G401 (cell line): ENCODE data around the gene NAT14. TPM values are rescaled to one million over a fixed set of nuclear protein-coding genes. Genes with fewer than 3 reads are reported as not detected.

ENCODE experiments used
- DNase-seq: peaks from one replicate; pipeline ENCODE4 v3.0.0-alpha.2; 2015; ENCODE audit warnings: low spot score
- in situ Hi-C: cut with HindIII; loops from 2 replicates; pipeline ENCODE4 v1.10.0; 2016; ENCODE audit warnings: low sequenced_read_pairs, mixed read lengths
- total RNA-seq: library from RNA; depleted of rRNA; stranded (reverse); fragments of >200 nt; shearing (Covaris generic); gene quantifications from 2 replicates; pipeline ENCODE4 v1.2.3, GENCODE V29; 2014

NAT14 gene
- total RNA-seq, 1 experiment from 2014 or later = 143 TPM

DNA sequence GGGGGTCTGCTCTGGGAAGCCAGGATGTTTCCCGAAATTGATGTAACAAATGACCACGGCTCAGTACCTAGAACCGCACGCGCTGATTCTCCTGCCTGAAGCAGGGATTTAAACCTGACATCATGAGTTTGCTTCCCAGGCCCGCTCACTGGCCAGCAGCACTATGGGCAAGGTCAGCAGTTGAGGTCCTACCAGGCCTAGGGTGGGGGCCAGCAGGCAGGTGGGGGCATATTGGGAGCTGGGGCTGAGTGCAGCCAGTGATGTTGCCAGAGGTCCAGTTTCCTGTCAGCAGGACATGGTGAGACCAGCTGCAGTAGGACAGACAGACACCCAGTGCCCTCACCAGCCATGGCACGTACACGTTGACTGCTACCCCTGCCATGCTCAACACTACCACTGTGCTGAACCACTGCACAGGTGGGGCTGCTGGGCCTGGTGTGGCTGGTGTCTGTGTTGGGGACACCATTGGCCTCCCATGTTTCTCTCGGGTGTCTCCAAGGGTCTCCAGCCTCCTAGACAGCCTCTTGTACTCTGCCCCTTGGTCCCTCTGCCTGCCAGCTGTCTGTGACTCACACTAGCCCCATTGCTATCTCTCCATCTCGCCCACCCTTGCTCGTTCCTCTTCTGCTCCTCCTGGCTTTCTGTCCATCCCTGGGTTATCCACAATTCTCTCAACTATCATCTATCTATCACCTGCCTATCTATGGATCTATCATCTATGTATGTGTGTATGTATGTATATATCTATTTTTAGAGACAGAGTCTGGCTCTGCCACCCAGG, 19.3 kb upstream of the NAT14 start:
- DNase-seq = no peak
- in situ Hi-C loops = no loop called here

DNA sequence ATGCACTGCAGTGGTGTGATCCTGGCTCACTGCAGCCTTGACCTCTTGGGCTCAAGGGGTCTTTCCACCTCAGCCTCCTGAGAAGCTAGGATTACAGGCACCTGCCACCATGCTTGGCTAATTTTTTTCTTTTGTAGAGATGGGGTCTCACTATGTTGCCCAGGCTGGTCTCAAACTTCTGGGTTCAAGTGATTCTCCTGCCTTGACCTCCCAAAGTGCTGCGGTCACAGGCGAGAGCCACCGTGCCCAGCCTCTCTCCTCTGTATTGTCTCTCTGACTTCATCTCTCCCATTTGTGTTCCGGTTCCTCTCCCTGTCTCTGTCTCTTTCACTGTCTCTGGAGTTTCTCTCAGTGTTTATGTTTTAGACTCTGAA, 18.8 kb upstream of the NAT14 start:
- in situ Hi-C loops = no loop called here
- DNase-seq = no peak

DNA sequence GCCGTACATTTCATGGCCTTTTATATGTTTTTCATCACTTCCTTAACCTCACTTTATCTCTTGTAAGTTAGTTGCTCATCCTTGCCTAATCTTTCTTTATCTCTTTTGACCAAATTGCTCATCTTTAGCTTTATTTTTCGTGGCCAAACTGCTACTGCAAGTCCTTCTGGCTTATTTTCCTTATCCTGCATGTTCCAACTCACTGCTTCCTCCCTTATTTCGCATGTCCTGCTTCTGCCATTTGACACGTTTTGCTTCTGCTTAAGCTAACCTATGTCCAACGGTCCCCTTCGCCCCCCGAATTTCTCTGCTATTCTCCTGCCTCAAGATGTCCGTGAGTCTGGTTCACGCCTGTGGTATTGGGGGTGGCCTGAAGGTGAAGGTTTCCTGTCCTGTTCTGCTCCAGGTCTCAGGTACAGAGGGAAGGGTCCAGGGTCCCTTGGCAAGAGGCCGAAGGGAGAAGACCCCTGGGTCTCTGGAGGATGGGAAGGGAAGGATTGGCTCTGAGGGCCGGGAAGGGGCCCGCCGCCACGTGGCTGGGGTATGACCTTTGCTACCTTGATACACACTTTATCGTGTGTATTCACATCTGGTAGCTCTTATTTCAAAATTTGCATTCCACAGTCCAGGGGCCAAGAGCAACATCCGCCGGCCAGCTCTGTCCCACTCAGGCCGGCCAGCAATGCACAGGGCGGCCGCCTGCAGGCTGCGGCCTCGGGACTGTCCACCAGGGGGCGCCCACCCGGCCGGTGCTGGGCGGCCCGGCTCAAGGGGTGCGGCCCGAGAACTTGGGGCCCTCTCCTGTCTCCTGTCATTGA, 17.5 kb upstream of the NAT14 start:
- in situ Hi-C loops = no loop called here
- DNase-seq = peak; percentile 38

DNA sequence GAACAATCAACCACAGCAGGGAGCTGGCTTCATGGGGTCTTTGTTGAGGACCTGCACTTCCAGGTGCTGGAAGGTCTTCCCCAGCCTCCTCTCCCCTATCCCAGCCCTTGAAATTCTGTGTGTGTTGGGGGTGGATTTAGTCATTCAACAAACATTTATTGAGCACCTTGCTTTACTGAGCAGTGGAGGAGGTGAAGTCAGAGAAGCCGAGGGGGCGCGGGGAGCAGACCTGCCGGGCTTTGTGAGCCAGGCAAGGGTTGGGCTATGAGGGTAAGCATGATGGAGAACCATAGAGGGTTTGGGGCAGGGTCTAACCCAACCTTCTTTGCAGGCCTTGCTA, 17.0 kb upstream of the NAT14 start:
- DNase-seq = no peak
- in situ Hi-C loops = no loop called here

DNA sequence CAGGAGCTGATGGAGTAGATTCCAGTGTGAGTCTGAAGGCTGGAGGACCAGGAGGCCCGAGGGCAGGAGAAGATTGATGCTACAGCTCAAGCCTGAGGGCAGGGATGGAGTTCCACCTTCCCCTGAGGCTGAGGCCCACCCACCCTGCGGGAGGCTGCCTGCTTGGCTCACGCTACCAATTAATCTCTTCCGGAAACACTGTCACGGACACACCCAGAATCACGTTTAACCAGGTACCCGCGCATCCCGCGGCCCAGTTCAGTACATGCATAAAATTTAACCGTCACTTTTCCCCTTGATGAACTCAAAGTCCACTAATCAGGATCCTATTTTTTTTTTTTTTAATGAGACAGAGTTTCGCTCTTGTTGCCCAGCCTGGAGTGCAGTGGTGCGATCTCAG, 13.7 kb upstream of the NAT14 start:
- no peak for DNase-seq
- in situ Hi-C loops = no loop called here

DNA sequence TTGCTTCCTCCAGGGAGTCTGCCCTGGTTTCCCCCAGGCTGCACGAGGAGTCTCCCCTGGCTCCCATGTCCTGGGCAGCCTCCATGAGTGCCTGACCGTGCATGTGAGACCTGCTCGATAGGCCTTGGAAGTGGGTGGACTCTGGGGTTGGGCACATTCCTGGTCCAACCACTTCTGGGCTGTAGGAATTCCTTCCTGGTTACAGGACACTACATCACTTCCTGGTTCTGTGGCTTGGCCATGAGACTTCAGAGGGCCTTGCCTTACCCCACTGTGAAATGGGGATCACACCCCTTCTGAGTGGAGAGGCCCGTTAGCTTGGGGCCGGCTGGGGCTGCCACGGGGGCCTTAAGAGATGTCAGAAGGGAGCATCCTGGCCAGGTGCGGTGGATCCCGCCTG, 12.5 kb upstream of the NAT14 start:
- in situ Hi-C loops = no loop called here

DNA sequence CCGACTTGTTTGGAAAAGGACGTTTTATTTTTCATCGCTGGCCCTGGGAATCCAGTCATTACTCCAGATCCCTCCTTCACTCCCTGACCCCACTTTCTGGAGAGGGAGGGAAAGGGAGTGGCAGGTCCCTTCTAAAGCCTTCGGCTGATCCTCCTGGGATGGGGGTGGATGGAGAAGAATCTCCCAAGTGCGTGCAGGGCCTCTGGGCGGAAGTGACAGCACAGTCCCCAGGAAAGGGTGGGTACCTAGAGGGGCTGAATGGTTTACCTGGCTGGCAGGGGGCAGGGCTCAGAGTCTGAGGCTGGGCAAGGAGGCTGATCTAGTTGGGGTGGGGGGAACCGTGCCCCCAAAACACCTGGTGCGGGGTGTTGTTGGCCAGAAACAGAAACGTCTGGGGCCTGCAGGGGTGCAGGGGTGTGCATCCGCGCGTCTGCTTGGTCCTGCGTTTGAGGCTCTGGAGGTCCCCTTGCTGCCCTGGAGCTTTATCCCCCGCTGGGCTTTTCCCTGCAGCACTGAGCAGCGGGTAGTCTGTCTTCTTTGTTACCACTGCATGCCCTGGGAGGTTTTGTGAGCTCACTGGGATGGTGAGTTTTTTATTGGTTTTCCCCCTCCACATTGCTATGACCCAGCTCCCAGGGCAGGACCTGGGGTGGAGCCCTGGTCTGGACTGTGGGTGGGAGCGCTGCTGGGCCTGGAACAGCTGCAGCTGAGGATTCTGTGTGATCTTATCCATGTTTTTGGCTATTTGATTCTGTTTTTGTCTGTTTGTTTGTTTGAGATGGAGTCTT, 11.6 kb upstream of the NAT14 start:
- no peak for DNase-seq
- in situ Hi-C loops = no loop called here

More for the DNA sequence above, 12.5 kb upstream of the NAT14 start:
- no peak for DNase-seq

DNA sequence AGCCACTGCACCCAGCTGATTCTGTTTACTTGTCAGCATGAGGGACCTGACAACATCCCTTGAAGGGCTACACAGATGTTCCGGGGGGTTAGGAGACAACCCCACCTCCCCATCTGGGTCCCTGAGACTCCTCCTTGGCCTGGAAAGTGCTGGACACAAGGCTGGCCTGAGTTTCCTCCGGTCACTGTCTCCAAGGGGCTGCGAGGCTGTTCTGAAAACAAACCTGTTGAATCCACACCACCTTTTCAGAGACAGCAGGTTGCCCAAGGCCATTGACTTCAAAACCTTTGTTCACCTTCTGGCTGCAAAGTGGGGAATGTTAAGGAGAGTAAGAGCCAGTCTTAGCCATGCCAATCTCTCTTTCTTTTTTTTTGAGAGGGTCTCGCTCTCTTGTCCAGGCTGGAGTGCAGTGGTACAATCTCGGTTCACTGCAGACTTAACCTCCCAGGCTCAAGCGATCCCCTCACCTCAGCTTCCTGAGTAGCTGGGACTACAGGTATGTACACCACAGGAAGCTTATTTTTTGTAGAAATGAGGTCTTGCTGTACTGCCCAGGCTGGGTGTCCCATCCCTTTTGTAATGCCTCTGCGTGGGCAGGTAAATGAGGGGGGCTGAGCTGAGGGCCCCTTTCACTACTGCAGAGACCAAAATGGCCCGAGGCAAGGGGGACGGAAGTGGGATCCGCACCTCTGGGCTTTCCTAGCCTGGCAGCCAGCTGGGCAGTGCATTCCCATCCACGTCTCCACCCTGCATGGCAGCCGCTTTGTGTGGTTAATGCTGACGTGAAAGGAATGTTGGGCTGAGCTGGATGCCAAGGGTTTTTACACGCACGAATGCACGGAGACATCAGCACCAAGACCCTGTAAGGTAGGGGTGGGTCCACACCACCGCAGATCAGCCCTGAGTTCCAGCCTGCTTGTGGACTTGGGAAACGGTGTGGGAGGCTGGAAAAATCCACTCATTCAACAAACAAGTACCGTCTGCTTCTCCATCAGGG, 10.4 kb upstream of the NAT14 start:
- no peak for DNase-seq
- in situ Hi-C loops = no loop called here

DNA sequence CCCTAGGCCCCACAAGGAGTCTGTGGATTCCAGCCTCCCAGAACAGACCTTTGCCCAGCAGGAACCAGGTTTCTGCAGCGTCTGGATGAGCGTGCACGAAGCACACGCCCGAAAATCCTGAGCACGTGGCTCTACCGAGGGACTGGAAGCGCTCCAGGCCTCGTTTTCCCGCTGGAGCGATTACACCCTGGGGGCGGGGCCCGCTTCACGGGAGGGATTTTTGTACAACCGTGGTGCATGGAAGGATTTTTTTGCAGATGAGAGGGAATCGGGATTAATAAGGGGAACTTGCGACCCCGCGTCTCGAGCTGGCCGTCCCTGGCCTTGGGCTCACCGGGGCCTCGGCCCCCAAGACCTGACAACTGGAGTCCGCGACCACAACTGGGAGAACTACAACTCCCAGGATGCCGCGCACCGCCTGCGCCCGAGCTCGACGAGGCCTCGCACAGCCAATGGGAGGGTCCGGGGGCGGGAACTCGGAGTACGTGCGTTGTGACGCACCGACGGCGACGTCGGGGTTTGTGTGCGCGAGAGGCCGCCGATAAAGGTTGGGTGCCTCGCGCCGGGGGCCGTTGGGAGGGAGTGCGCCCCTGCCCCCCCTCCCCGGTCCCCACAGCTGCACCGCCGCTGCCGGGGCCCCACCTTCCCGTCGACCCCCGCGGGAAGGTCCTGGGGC, 8.8 kb upstream of the NAT14 start, which contains the start of gene ZNF628:
Gene ZNF628 (plus strand): TSS at position 518 of the 676 bp plus-strand sequence. CDS start 3,294 bp downstream, outside the sequence.
- in situ Hi-C loops = no loop called here
- DNase-seq = peak; percentile 99

DNA sequence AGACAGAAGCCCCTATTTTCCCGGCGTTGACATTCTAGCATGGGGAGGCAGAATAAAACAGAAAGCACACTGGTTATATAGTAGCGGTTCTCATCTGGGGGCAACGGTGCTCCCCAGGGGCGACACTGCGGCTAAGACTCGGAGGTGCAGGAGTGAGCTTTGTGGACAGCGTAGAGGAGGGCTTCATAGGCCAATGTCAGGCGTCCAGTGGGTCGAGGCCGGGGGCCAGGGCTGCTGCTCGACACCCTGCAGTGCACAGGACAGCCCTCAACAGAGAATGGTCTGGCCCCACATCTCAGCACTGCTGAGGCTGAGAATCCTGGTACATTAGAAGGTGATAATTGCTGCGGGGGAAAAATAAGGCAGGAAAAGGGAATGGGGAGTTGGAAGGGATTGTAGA, 7.1 kb upstream of the NAT14 start:
- DNase-seq = no peak

DNA sequence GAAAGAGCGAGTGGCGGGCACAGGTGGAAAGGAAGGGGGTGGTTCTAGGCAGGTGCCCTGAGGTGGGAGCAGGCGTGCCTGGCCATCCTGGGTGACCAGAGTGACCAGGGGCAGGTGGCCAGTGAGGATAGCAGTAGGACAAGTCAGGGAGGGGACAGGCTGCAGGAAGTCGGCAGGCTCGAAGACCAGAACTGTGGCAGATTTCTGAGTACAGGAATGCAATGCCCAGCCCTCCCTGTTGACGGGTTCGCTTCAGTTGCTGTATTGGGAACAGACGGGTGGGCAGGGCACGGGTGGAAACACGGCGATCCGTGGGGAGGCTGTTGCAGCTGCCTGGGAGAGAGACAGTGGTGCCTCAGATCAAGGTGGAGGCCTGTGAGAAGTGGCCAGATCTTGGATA, 6.6 kb upstream of the NAT14 start:
- no peak for DNase-seq
- in situ Hi-C loops = no loop called here

More for the DNA sequence above, 7.1 kb upstream of the NAT14 start:
- in situ Hi-C loops = no loop called here

DNA sequence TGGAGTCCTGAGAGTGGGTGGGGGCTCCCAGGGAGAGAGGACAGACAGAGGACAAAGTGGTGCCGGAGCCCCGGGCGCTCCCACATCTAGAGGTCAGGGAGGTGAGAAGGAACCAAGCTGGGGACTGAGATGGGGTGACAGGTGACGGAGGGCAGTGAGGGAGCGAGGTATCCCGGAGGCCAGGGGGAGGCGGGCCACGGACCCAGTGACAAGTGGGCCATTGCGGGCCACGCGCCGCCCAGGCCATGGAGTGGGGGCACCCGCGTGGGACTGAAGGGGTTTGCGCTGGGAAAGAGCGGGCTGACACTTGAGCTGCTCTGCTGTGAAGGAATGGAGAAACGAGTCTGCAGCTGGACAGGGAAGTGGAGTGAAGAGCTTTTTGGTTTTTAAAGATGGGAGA, 5.9 kb upstream of the NAT14 start:
- in situ Hi-C loops = no loop called here
- DNase-seq = no peak

DNA sequence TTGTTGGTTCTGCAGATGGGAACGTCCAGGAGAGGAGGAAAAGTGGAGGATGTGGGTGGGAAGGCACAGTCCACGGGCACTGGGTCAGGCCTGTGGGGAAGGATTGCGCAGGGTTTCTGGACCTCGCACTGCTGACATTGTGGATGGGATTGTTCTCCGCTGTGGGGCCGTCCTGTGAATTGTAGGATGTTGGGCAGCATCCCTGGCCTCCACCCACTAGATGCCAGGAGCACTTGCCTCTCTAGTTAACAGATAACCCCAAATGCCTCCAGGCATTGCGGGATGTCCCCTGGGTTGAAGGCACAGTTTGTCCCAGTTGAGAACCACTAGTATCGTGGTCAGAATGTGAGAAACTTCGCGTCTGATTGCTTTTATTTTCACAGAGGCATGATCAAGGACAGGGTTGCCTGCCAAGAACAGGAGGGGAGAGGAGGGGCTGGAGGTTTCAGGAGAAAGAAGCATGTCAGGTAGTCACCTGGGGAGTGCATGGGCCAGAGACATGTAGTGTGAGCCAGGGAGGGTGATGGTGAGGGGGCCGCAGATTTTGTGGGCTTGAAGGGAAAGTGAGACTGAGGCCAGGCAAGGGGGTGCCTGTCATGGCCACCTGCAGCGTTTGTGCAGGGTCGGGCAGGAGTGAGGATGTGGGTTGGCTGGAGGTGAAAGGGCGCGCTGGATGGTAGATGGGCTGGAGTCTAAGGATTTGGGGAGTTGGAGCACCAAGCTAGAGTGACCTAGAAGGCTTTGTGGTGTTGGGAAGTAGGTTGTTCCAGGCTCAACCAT, 5.3 kb upstream of the NAT14 start:
- DNase-seq = no peak
- in situ Hi-C loops = no loop called here

DNA sequence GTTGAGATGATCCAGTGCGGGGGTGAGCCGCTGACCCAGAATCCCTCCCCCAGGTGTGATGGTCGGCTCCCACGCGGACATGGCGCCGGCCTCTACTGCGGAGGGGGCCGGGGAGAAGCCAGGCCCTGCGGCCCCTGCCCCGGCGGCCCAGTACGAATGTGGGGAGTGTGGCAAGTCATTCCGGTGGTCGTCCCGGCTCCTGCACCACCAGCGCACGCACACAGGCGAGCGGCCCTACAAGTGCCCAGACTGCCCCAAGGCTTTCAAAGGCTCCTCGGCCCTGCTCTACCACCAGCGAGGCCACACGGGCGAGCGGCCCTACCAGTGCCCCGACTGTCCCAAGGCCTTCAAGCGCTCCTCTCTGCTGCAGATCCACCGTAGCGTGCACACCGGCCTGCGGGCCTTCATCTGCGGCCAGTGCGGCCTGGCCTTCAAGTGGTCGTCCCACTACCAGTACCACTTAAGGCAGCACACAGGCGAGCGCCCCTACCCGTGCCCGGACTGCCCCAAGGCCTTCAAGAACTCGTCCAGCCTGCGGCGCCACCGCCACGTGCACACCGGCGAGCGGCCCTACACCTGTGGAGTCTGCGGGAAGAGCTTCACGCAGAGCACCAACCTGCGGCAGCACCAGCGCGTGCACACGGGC, 3.7 kb upstream of the NAT14 start:
- in situ Hi-C loops = no loop called here
- no peak for DNase-seq

DNA sequence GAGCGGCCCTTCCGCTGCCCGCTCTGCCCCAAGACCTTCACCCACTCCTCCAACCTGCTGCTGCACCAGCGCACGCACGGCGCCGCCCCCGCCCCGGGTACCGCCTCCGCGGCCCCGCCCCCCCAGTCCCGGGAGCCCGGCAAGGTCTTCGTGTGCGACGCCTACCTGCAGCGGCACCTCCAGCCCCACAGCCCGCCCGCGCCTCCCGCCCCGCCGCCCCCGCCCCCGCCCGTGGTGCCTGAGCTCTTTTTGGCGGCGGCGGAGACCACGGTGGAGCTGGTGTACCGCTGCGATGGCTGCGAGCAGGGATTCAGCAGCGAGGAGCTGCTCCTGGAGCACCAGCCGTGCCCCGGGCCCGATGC, 3.2 kb upstream of the NAT14 start:
- no peak for DNase-seq
- in situ Hi-C loops = no loop called here

DNA sequence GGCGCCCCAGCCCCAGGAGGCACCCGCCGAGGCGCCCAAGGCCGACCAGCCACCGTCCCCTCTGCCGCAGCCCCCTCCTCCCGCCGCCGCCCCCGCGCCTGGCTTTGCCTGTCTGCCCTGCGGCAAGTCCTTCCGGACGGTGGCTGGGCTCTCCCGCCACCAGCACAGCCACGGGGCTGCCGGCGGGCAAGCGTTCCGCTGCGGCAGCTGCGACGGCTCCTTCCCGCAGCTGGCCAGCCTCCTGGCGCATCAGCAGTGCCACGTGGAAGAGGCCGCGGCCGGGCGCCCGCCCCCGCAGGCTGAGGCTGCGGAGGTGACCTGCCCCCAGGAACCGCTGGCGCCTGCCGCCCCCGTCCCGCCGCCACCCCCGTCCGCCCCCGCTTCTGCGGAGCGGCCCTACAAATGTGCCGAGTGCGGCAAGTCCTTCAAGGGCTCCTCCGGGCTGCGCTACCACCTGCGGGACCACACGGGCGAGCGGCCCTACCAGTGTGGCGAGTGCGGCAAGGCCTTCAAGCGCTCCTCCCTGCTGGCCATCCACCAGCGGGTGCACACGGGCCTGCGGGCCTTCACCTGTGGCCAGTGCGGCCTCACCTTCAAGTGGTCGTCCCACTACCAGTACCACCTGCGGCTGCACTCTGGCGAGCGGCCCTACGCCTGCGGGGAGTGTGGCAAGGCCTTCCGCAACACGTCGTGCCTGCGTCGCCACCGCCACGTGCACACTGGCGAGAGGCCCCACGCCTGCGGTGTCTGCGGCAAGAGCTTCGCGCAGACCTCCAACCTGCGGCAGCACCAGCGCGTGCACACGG, 2.6 kb upstream of the NAT14 start:
- in situ Hi-C loops = no loop called here
- DNase-seq = no peak
